HG02943 (cell line): ENCODE results near the gene DGKB.

Experiments used
- ATAC-seq: cut with Tn5 transposase; IDR thresholded peaks from one replicate; pipeline ENCODE4 v1.9.1; 2021; ENCODE audit warnings: mild to moderate bottlenecking, low read depth, moderate library complexity; ENCODE audit not compliant: unreplicated experiment

Gene DGKB

DNA sequence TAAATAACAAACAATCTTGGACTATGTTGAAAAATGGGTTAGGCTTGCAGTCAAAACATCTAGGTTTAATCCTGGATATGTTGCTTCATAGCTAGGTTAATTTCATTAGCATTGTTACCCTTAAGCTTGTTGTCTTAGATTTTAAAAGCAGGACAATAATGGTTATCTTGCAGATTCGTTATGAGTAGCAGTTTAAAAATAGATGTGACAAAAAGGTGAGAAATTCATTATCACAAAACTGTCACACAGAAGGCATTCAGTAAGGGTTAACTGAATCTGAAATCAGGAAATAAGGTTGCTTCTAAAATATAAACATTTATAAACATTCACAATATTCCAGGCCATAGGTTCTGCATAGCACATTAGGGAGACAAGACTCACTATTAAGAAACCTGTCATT is 483.9 kb downstream of the DGKB start:
- ATAC-seq, result no peak

DNA sequence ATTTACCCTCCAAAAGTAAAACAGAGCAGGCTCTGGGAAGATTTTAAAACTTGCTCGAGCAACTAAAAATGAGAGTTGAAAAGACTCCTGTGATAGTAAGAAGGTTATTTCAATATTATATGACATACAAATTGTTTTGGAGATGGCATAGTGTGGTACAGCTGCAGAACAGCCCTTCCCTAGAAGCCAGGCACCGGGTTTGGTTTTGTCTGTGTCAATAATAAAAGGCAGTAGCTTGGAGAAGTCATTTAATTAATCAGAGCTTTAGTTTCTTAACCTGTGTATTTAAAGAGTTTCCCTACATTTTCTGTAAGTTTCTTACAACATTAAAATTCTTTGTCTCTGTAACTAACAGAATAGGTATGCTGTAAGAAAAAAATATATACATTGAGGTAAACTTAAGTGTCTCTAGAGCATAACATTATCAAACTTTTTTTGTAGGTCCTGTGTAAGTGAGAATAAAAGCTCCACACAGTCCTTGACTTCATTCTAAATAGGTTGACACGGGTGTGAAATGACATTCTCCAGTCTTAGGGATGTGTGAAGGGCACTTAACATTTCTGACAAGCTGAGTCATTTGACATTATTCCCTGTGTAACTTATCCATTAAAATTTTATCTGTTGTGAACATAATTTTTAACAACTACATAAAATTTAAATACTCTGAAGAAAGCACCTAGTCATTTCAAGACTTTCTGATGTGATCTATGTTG is 488.1 kb downstream of the DGKB start:
- ATAC-seq, result no peak

GRCh38 chr7:14407246-14408015 is 495.1 kb downstream of the DGKB start:
- no peak for ATAC-seq

DNA sequence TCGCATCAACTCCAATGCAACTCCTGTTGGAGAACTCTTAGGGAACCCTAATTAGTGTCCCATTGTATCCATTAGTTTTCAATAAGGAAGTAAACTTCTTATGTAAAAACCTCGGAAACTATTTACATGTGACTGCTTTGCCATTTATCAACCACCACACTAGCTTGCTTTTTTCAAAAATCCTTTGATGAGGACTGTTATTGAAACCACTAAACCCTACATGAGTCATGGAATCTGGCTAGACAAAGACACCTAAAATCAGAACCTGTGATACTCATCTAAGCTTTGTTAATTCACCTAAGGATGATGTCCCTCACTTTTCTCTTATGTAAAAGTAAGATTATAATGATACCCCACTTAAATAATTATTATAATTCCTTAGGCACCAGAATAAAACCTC is 499.0 kb downstream of the DGKB start:
- ATAC-seq, result no peak

GRCh38 chr7:14400271-14400670 is 502.3 kb downstream of the DGKB start:
- ATAC-seq, result no peak

DNA sequence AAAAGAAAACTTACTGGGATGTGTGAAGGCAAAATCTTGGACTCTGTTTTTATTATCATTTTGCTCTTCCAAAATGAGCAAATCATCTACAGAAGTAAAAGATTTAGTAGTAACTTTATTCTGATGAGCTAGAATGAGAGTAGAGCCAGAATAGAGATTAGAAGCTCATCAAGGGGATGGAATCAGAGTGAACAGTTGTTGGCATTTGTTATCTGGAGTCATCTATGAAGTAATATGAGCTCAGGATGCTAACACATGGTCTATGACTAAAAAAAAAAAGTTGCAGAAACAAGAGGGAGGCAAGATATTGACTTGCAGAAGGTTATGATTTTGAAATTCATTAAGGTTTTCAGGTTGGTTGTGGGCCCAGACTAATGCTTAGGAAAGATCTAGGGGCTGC is 504.0 kb downstream of the DGKB start:
- ATAC-seq, result no peak

DNA sequence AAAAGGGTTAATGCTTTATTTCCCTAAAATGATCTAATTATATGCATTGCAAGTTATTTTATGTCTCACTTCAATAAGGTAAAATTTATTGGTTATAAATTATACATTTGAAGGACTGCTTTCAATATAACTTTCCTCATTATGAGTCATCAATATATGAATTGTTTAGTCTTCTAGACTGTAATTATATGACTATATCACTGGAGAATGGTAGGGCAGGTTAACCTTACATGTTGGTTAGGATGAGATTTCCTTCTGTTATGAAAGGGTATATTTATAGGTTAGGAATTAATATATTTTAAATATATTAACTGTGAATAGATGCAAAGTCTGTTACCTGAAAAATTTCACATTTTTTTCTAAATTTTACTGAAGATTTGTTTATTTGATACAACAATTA is 506.7 kb downstream of the DGKB start:
- ATAC-seq, result no peak

DNA sequence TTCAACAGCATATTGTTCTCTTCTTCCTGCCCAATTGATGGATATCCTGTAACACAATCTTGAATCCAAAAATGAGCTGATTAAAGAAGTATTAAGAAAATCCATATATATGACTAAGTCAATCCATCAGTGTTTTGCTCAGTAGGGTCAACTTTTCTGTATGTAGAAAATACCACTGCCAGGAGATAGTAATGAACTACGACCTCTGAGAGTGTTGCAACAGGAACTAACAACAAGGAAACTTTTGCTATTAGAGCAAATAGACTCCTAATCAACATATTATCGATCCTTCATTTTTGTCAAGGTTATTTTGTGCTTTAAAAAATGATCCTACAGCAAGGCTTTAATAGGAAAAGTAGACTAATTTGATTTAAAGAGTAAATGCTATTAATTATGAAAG is 507.8 kb downstream of the DGKB start:
- ATAC-seq, result no peak

DNA sequence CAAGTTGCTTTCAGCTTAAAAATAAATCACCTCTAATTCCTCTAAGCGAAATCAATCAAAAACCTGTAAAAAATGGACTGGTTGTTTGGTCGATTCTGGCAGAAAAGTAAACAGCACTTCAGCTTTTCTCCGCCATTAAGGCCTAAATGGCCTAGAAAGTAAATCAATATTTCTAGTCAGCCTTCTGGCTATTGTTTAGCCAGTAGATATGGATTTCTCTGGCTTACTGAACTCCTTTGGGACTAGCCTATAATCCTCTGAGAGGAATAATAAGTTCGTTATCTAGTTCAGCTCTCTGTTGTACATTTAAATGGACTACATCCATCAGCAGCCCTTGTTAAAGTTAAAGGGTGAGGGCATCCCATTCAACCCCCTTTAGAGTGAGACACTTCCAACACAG is 513.0 kb downstream of the DGKB start:
- no peak for ATAC-seq

GRCh38 chr7:14389181-14389591 is 513.4 kb downstream of the DGKB start:
- ATAC-seq, result no peak

- no peak for ATAC-seq
Observed at GRCh38 chr7:14385074-14385473, 517.5 kb downstream of the DGKB start.

- no peak for ATAC-seq
Observed at GRCh38 chr7:14381936-14382335, 520.6 kb downstream of the DGKB start.

DNA sequence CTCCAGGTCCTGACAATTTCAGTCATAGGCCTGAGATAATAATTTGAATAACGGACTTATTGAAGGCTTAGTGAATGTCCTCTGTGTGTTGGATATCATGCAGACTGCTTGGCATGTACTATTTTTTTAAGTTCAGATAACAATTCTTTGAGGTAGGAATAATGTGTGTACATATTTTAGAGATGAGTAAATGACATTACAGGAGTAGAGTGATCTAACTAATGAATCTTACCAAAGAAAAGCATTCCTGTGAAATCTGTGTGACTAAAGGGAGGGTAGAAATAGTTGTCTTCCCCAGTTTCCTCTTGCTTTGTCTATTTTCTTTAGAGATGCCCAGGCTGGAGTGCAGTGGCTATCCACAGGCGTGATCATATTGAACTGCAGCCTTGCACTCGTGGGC is 521.2 kb downstream of the DGKB start:
- no peak for ATAC-seq

GRCh38 chr7:14380881-14381280 is 521.7 kb downstream of the DGKB start:
- no peak for ATAC-seq

DNA sequence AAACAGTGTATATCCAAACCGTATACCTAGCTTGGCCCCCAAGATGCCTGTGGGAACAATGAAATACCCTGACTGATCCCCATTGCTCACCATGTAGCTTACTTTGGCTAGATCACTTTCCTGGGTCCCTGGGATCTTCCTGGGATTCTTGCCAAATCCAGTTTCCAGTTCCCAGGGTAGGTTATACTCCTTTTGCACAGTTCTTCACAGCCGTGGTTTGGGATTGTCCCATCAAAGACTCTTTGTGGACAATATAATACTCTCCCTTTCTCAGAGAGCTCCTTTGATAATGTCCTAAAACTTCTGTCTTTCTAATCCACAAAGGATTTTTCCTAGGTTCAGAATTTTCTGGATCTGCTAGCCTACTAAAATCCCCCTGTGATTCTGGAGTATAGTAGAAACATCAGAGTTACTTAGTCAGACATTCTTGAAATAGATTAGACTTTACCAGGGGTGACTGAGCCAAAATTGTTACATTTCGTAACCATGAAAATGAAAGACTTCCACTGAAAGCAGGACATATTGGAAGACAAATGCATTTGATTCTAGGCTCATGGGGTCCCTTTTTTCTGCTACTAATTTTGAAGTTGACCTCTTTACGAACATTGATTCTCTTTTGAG is 524.8 kb downstream of the DGKB start:
- no peak for ATAC-seq

DNA sequence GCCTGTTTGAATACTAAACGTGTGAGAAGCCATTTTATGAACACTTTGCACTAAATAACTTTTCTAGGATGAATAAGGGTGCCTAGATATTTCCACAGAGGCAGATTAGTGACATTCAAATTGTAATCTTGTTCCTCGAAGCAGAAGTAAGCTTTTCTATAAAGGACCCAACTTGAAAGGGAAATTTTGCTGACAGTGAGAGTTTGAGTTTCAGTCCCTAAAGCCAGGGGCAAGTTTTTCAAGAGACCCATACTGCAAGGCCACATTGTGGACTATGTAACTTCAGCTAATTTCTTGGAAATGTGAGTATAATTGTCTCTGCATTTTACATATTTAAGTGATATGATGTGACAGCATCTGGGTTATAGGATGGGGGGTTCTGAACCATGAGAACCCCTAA is 525.8 kb downstream of the DGKB start:
- ATAC-seq, result no peak

DNA sequence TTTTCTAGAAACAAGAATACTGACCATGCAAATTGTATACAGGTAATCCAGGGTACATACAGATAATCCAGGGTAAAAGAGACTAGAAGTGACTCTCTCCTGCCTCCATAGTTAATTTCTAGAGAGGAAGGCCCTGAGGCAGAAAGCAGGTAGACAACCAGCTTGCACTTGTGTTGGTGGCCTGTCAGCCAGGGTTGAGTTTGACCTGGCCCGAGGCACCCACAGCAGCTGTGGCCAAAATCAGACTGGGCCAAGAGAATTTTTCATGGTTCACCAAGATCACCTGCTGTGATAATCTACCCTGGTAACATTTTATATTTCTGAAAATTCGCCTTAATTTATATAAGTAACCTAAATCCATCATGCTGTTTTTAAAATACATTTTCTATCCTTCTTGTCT is 526.6 kb downstream of the DGKB start:
- no peak for ATAC-seq

DNA sequence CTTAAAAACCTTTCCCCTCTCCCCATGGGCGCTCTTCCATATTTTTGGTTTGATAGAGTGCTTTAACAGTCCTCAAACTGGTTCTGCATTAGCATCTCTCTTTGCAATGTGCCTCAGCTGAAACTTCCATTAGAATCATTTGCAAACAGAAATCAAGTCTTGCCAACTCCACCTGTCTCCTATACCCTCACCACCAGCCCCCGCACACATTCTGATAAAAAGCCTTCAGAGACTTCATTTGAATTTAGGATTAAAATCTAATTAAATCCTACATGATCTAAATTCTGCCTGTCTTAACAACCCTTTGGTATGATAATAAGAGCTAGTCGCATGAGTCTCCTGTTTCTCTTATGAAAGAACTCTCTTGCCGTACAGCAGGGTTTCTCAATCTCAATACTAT is 528.2 kb downstream of the DGKB start:
- ATAC-seq, result no peak

- ATAC-seq, result no peak
Observed at GRCh38 chr7:14368285-14368684, 534.3 kb downstream of the DGKB start.

- ATAC-seq, result no peak
Observed at GRCh38 chr7:14351167-14351566, 551.4 kb downstream of the DGKB start.

DNA sequence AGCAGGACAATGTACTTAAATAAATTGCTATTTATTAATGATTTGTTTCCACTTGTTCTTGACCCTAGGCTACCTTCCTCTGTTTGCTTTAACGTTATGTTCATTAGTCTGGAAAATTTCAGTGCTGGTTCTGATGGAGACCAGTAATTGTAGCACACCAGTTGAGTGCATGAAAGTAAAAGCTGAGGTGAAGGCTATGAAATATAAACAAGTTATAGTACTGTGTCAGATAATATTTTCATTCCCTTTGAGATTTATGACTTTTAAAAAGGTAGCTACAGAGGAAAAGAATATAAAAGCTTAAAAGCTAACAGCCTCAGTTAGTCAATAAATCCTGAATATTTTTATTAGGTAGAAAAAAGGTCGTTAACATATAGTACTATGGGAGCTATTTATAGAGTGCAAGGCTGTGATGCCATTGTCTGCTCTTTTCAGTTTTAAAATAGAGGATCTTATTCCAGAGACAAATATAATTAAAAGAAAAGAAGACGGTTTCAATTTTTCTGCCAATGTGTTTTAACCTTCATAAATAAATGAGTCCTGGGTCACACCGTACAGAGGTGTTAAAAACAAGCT is 561.3 kb downstream of the DGKB start:
- ATAC-seq, result no peak
